ENCODE data around the gene PARD6G. TPM values are rescaled to one million over a fixed set of nuclear protein-coding genes. Genes with fewer than 3 reads are reported as not detected.

Gene PARD6G
- total and polyA plus RNA-seq, 7 donors: 0.22 to 1.5 (median 1.1) TPM

- intact Hi-C loops (cut with DNase I): no loop called here
- no peak for ATAC-seq
- Histone ChIP-seq H3K4me1 (no peaks in the 10 kb centered on the region), H3K36me3 (ENCODE audit: insufficient read depth in 1 of 2, low read depth in 1 of 2) (no peaks in the 10 kb centered on the region), H3K27me3 (ENCODE audit: insufficient read depth in 3 of 3, low read length in 2 of 3) (no peaks in the 10 kb centered on the region), H3K9me3 (no peaks in the 10 kb centered on the region), H3K4me3 (no peak overlapping the region), H3K27ac (no peak overlapping the region)
- DNase-seq: no peak
- 43 to 55% (median 51%) methylated on average over 17 of the region's 17 CpGs for WGBS, 3 donors
- TF ChIP-seq CTCF (IDR thresholded peaks at IDR 0.05): no peak
These were observed 46.2 kb downstream of the PARD6G start for GRCh38 chr18:80200932-80201672.

- ATAC-seq: no peak
These were observed 47.0 kb downstream of the PARD6G start for GRCh38 chr18:80200171-80200931.

GRCh38 chr18:80198994-80199748 is 48.1 kb downstream of the PARD6G start:
- Histone ChIP-seq H3K27me3 (ENCODE audit: insufficient read depth in 3 of 3, low read length in 2 of 3) (no peaks in the 10 kb centered on the region), H3K4me1 (no peaks in the 10 kb centered on the region), H3K4me3 (no peak overlapping the region), H3K9me3 (no peaks in the 10 kb centered on the region), H3K27ac (no peak overlapping the region), H3K36me3 (ENCODE audit: insufficient read depth in 1 of 2, low read depth in 1 of 2) (no peaks in the 10 kb centered on the region)
- intact Hi-C loops (cut with DNase I): no loop called here
- no peak for TF ChIP-seq CTCF (IDR thresholded peaks at IDR 0.05)
- DNase-seq (no peak), ATAC-seq (no peak)
- 95 to 96% (median 95%) methylated on average over 15 of the region's 15 CpGs for WGBS, 3 donors

More at GRCh38 chr18:80200171-80200931, 47.0 kb downstream of the PARD6G start:
- 49 to 67% (median 53%) methylated on average over 17 of the region's 17 CpGs for WGBS, 3 donors
- intact Hi-C loops (cut with DNase I): no loop called here
- no peaks in the 10 kb centered on the region for H3K27me3 ChIP-seq (ENCODE audit: insufficient read depth in 3 of 3, low read length in 2 of 3)
- no peaks in the 10 kb centered on the region for H3K9me3 ChIP-seq
- DNase-seq: no peak
- H3K36me3 ChIP-seq (ENCODE audit: insufficient read depth in 1 of 2, low read depth in 1 of 2): no peaks in the 10 kb centered on the region
- no peak overlapping the region for H3K27ac ChIP-seq
- H3K4me3 ChIP-seq: no peak overlapping the region
- peak; percentile 9 for TF ChIP-seq CTCF (IDR thresholded peaks at IDR 0.05)
- no peaks in the 10 kb centered on the region for H3K4me1 ChIP-seq

- WGBS, 3 donors: 85 to 91% (median 86%) methylated on average over 1 of the region's 1 CpG
- intact Hi-C loops (cut with DNase I): no loop called here
- Histone ChIP-seq H3K9me3 (no peaks in the 10 kb centered on the region), H3K27me3 (ENCODE audit: insufficient read depth in 3 of 3, low read length in 2 of 3) (no peaks in the 10 kb centered on the region), H3K27ac (no peak overlapping the region), H3K4me3 (no peak overlapping the region), H3K36me3 (ENCODE audit: insufficient read depth in 1 of 2, low read depth in 1 of 2) (no peaks in the 10 kb centered on the region), H3K4me1 (no peaks in the 10 kb centered on the region)
- ATAC-seq (no peak), DNase-seq (no peak)
- no peak for TF ChIP-seq CTCF (IDR thresholded peaks at IDR 0.05)
These were observed 48.9 kb downstream of the PARD6G start for GRCh38 chr18:80198391-80198790.
